Neural cell (in vitro differentiated cells): ENCODE measurements around the gene UTY.

ENCODE experiments used
- EP300 ChIP-seq: fragments of 450-650 bp; conservative IDR thresholded peaks from 2 replicates; pipeline ENCODE4 v1.6.1; 2014; ENCODE audit warnings: antibody characterized with exemption, mild to moderate bottlenecking, moderate library complexity; ENCODE audit not compliant: poor library complexity, severe bottlenecking
- EZH2 ChIP-seq: fragments of 200-600, 300-800 bp; shearing (Covaris generic), sonication (generic); IDR thresholded peaks from 2 replicates; pipeline ENCODE4 v1.6.1; 2014; ENCODE audit warnings: antibody characterized with exemption, low read length, borderline replicate concordance, mild to moderate bottlenecking; ENCODE audit not compliant: insufficient read depth, poor library complexity, severe bottlenecking
- POLR2AphosphoS5 ChIP-seq: IDR thresholded peaks from 2 replicates; pipeline ENCODE4 v1.6.1; 2012
- SMC3 ChIP-seq: fragments of 450-650 bp; conservative IDR thresholded peaks from 2 replicates; pipeline ENCODE4 v1.6.1; 2014; ENCODE audit warnings: antibody characterized with exemption, mild to moderate bottlenecking, moderate library complexity; ENCODE audit not compliant: poor library complexity
- TAF1 ChIP-seq: IDR thresholded peaks from 2 replicates; pipeline ENCODE4 v1.6.1; 2012; ENCODE audit warnings: low read depth
- TF ChIP-seq, protein P1 (sequence below): fragments of 450-650 bp; IDR thresholded peaks from 2 replicates; pipeline ENCODE4 v1.5.1; 2014; ENCODE audit warnings: antibody characterized with exemption, mild to moderate bottlenecking, moderate library complexity; ENCODE audit not compliant: poor library complexity, severe bottlenecking

DNA sequence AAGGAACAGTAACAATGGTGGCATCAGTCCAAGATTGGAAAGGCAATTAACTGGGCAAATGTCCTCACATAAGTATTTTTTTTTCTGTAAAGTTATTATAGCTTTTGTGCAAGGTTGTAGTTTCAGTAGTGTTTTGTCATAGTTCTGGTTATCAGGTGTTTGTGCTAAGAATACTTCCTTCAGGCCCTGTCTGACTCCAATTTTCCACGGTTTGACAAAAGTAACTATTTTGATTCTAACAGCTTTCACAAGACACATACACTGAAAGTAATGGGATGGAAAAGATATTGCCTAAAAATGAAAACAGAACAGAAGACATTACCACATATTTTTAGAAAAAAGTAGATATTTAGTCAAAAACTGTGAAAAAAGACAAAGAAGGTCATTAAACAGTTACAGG is 40.6 kb upstream of the UTY start:
- TF ChIP-seq, protein P1, sequence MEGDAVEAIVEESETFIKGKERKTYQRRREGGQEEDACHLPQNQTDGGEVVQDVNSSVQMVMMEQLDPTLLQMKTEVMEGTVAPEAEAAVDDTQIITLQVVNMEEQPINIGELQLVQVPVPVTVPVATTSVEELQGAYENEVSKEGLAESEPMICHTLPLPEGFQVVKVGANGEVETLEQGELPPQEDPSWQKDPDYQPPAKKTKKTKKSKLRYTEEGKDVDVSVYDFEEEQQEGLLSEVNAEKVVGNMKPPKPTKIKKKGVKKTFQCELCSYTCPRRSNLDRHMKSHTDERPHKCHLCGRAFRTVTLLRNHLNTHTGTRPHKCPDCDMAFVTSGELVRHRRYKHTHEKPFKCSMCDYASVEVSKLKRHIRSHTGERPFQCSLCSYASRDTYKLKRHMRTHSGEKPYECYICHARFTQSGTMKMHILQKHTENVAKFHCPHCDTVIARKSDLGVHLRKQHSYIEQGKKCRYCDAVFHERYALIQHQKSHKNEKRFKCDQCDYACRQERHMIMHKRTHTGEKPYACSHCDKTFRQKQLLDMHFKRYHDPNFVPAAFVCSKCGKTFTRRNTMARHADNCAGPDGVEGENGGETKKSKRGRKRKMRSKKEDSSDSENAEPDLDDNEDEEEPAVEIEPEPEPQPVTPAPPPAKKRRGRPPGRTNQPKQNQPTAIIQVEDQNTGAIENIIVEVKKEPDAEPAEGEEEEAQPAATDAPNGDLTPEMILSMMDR = no peak
- TF ChIP-seq POLR2AphosphoS5 = no peak
- no peak for TF ChIP-seq EZH2
- no peak for TF ChIP-seq EP300
- no peak for TF ChIP-seq TAF1
- TF ChIP-seq SMC3 = no peak
